ENCODE data around the gene RAPGEF5. TPM values are rescaled to one million over a fixed set of nuclear protein-coding genes. Genes with fewer than 3 reads are reported as not detected.

Gene RAPGEF5
- polyA plus RNA-seq, 1 donor, result 29.8 TPM

DNA sequence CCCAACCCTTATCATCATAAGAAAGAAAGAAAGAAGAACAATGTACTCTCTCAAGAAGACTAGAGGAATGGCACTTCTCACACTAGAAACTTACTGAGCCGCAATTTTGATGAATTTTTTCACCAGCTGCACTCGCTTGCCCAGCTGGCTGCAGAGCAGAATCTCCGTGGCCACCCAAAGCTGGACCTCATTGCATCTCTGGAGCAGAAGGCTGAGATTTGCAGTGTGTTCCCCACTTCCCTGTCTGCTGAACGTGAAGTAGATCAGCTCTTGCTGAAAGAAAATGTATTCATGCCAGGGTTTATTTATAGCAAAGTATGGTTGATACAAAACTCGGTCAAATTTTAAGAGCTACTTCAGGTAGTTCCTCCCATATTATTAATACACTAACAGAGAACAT, 212.0 kb downstream of the RAPGEF5 start:
- DNase-seq, result no peak
- Histone ChIP-seq H3K9me3 (ENCODE audit: control insufficient read depth, low read depth, low read length) (no peaks in the 10 kb centered on the region), H3K27ac (ENCODE audit: low read length) (no peak overlapping the region), H3K4me1 (ENCODE audit: control insufficient read depth, insufficient read depth, low read length) (peaks cover 5% of the 10 kb centered on the region), H3K4me3 (ENCODE audit: low read length) (no peak overlapping the region), H3K36me3 (ENCODE audit: control insufficient read depth, insufficient read depth, low read length) (peaks cover 52% of the 10 kb centered on the region), H3K27me3 (ENCODE audit: control insufficient read depth, insufficient read depth, low read length) (no peaks in the 10 kb centered on the region)
- WGBS (ENCODE audit: insufficient coverage, low lambda C conversion rate), result 83% methylated on average over 1 of the region's 5 CpGs

DNA sequence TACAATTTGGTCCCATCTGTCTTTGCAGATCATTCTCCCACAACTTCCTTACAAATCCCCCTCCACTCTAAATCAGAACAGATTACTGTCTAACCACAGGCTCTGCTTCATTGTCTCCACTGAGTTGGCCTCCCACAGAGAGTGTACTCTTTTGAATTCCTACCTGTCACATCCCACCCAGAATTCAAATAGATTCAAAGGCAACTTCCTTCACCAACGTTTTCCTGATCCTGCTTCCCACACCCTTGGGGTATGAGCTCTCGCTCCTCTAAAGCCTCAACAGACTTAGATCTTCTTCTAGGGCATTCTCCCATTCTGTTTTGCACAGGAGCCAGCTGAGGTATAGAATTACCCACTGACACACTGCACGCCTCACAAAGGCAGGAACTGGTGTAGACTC, 213.5 kb downstream of the RAPGEF5 start:
- Histone ChIP-seq H3K27ac (ENCODE audit: low read length) (no peak overlapping the region), H3K4me3 (ENCODE audit: low read length) (no peak overlapping the region), H3K36me3 (ENCODE audit: control insufficient read depth, insufficient read depth, low read length) (peaks cover 54% of the 10 kb centered on the region), H3K9me3 (ENCODE audit: control insufficient read depth, low read depth, low read length) (no peaks in the 10 kb centered on the region), H3K4me1 (ENCODE audit: control insufficient read depth, insufficient read depth, low read length) (peaks cover 5% of the 10 kb centered on the region), H3K27me3 (ENCODE audit: control insufficient read depth, insufficient read depth, low read length) (no peaks in the 10 kb centered on the region)
- no peak for DNase-seq
- WGBS (ENCODE audit: insufficient coverage, low lambda C conversion rate), result no CpG with 5 or more reads among the region's 3 CpGs

DNA sequence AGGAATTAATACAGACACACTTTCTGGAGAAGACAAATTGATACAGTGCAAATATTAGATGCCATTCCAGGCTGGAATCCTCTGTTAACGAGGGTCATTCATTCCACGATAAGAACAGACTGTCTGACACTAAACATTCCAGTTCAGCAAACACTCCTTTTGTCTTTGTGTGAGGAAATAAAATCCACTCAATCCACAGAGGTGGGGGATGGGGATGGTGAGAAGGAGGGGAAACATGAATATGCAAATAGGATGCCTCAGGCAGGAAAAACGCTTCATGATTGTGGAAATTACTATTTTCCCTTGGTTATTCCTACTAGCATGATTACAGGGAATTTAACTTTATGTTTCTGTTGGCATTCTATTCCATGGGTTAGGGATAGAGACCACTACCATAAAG, 214.4 kb downstream of the RAPGEF5 start:
- WGBS (ENCODE audit: insufficient coverage, low lambda C conversion rate), result no CpG with 5 or more reads among the region's 3 CpGs
- peaks cover 60% of the 10 kb centered on the region for H3K36me3 ChIP-seq (ENCODE audit: control insufficient read depth, insufficient read depth, low read length)
- DNase-seq, result no peak
- no peaks in the 10 kb centered on the region for H3K9me3 ChIP-seq (ENCODE audit: control insufficient read depth, low read depth, low read length)
- no peaks in the 10 kb centered on the region for H3K27me3 ChIP-seq (ENCODE audit: control insufficient read depth, insufficient read depth, low read length)
- H3K27ac ChIP-seq (ENCODE audit: low read length), result no peak overlapping the region
- H3K4me1 ChIP-seq (ENCODE audit: control insufficient read depth, insufficient read depth, low read length), result peaks cover 5% of the 10 kb centered on the region
- no peak overlapping the region for H3K4me3 ChIP-seq (ENCODE audit: low read length)

DNA sequence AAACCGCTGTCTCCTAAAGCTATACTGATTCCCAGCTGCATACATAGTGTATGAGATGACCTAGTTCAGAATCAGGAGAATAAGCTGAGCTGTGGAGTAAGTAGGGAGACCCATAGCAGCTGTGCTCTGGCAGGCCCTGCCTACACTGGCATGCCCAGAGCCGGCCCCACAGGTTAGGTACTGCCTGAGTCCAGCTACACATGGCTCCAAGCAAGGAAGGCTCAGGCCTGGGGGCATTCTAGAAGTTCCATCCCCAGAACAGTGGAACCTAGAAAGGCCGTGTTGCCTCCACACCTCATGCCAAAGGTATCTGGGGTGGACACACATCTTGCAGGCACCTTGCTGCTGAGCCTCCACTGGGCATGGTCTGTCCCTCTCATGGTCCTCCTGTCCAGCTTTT, 215.6 kb downstream of the RAPGEF5 start:
- H3K4me3 ChIP-seq (ENCODE audit: low read length), result no peak overlapping the region
- peaks cover 65% of the 10 kb centered on the region for H3K36me3 ChIP-seq (ENCODE audit: control insufficient read depth, insufficient read depth, low read length)
- WGBS (ENCODE audit: insufficient coverage, low lambda C conversion rate), result no CpG with 5 or more reads among the region's 3 CpGs
- no peak for DNase-seq
- peaks cover 5% of the 10 kb centered on the region for H3K4me1 ChIP-seq (ENCODE audit: control insufficient read depth, insufficient read depth, low read length)
- no peaks in the 10 kb centered on the region for H3K27me3 ChIP-seq (ENCODE audit: control insufficient read depth, insufficient read depth, low read length)
- no peak overlapping the region for H3K27ac ChIP-seq (ENCODE audit: low read length)
- no peaks in the 10 kb centered on the region for H3K9me3 ChIP-seq (ENCODE audit: control insufficient read depth, low read depth, low read length)

DNA sequence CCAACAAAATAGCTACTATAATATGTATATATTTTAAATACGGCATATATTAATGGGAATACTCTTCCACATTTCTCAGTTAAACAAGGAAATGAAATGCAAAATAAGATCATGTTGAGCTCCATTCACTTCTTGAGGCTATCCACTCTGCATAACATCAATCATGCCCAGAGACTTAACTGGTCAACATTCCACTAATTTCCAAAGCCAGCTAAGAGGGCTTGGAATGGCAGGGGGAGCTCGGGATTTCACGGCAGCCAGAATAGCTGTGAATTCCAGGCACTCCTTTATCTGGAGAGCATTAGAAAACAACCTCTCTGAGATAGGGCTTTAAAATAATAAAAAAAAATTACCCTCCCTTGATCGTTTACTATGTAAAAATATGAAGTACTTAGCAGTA, 216.4 kb downstream of the RAPGEF5 start:
- H3K4me3 ChIP-seq (ENCODE audit: low read length), result no peak overlapping the region
- peaks cover 5% of the 10 kb centered on the region for H3K4me1 ChIP-seq (ENCODE audit: control insufficient read depth, insufficient read depth, low read length)
- H3K9me3 ChIP-seq (ENCODE audit: control insufficient read depth, low read depth, low read length), result no peaks in the 10 kb centered on the region
- DNase-seq, result no peak
- H3K36me3 ChIP-seq (ENCODE audit: control insufficient read depth, insufficient read depth, low read length), result peaks cover 67% of the 10 kb centered on the region
- H3K27me3 ChIP-seq (ENCODE audit: control insufficient read depth, insufficient read depth, low read length), result no peaks in the 10 kb centered on the region
- H3K27ac ChIP-seq (ENCODE audit: low read length), result no peak overlapping the region
- 0% methylated on average over 1 of the region's 4 CpGs for WGBS (ENCODE audit: insufficient coverage, low lambda C conversion rate)

- Histone ChIP-seq H3K36me3 (ENCODE audit: control insufficient read depth, insufficient read depth, low read length) (peaks cover 65% of the 10 kb centered on the region), H3K4me1 (ENCODE audit: control insufficient read depth, insufficient read depth, low read length) (peaks cover 5% of the 10 kb centered on the region), H3K27me3 (ENCODE audit: control insufficient read depth, insufficient read depth, low read length) (no peaks in the 10 kb centered on the region), H3K27ac (ENCODE audit: low read length) (no peak overlapping the region), H3K9me3 (ENCODE audit: control insufficient read depth, low read depth, low read length) (no peaks in the 10 kb centered on the region), H3K4me3 (ENCODE audit: low read length) (no peak overlapping the region)
- WGBS (ENCODE audit: insufficient coverage, low lambda C conversion rate), result 83% methylated on average over 1 of the region's 5 CpGs
- no peak for DNase-seq
These were observed 218.1 kb downstream of the RAPGEF5 start for GRCh38 chr7:22138886-22139285.

DNA sequence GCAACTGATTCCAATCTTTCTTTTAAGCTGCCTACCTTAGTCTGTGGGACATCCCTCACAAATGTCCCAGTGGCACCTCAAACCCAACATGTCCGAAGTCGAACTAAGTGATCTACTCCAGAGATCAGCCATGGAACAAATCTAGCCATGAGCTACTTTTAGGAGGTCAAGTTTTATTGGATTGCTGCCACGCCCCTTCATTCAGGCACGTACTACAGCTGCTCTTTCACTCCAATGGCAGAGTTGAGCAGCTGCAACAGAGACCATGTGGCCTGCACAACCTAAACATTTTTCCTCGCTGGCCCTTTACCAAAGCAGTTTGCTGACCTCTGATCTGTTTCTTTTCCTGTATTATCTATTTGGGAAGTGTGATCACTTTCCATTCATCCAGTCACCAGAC, 218.8 kb downstream of the RAPGEF5 start:
- DNase-seq, result no peak
- Histone ChIP-seq H3K4me1 (ENCODE audit: control insufficient read depth, insufficient read depth, low read length) (peaks cover 5% of the 10 kb centered on the region), H3K4me3 (ENCODE audit: low read length) (no peak overlapping the region), H3K36me3 (ENCODE audit: control insufficient read depth, insufficient read depth, low read length) (peaks cover 63% of the 10 kb centered on the region), H3K9me3 (ENCODE audit: control insufficient read depth, low read depth, low read length) (no peaks in the 10 kb centered on the region), H3K27me3 (ENCODE audit: control insufficient read depth, insufficient read depth, low read length) (no peaks in the 10 kb centered on the region), H3K27ac (ENCODE audit: low read length) (no peak overlapping the region)
- 100% methylated on average over 1 of the region's 5 CpGs for WGBS (ENCODE audit: insufficient coverage, low lambda C conversion rate)

DNA sequence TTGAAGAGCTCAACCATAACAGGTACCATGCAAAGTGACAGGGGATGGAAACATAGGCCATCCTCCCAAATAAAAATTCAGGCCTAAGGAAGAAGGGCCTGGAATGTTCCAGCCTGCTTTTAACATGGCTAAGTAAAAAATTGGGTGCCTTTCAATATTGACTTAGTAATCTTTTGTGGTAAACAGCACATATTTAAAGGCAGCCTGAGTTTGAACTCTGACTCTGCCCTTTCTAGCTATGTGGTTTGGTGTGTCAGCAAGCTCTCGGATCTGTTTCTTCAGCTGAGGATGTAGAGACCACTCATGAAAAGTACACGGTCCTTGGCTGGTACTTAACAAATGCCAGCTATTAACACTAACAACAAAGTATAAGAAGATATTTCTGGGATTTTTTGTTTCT, 219.5 kb downstream of the RAPGEF5 start:
- DNase-seq, result no peak
- no peaks in the 10 kb centered on the region for H3K9me3 ChIP-seq (ENCODE audit: control insufficient read depth, low read depth, low read length)
- peaks cover under 1% of the 10 kb centered on the region for H3K4me1 ChIP-seq (ENCODE audit: control insufficient read depth, insufficient read depth, low read length)
- WGBS (ENCODE audit: insufficient coverage, low lambda C conversion rate), result no CpG with 5 or more reads among the region's 2 CpGs
- peaks cover 69% of the 10 kb centered on the region for H3K36me3 ChIP-seq (ENCODE audit: control insufficient read depth, insufficient read depth, low read length)
- H3K4me3 ChIP-seq (ENCODE audit: low read length), result no peak overlapping the region
- H3K27ac ChIP-seq (ENCODE audit: low read length), result no peak overlapping the region
- no peaks in the 10 kb centered on the region for H3K27me3 ChIP-seq (ENCODE audit: control insufficient read depth, insufficient read depth, low read length)

DNA sequence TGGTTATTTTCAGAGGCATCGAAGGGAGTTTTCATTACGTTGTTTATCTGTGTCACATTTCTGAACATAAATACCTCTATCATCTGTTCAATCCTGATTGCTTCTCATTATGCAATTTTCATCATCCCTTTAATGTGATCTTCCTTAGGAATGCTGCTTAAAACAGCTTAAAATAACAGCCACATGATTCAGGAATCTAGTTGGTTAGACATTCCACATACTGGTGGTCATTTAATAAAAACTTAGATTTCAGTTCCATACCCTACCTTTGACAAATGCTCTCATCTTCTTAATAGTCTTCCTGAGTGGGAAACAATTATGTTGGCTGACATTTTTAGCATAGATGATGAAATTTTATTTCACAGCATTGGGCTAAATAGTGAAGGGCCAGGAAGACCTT, 219.9 kb downstream of the RAPGEF5 start:
- no peak for DNase-seq
- no peaks in the 10 kb centered on the region for H3K9me3 ChIP-seq (ENCODE audit: control insufficient read depth, low read depth, low read length)
- WGBS (ENCODE audit: insufficient coverage, low lambda C conversion rate), result 100% methylated on average over 1 of the region's 2 CpGs
- peaks cover 70% of the 10 kb centered on the region for H3K36me3 ChIP-seq (ENCODE audit: control insufficient read depth, insufficient read depth, low read length)
- H3K27ac ChIP-seq (ENCODE audit: low read length), result no peak overlapping the region
- H3K4me1 ChIP-seq (ENCODE audit: control insufficient read depth, insufficient read depth, low read length), result no peaks in the 10 kb centered on the region
- H3K4me3 ChIP-seq (ENCODE audit: low read length), result no peak overlapping the region
- H3K27me3 ChIP-seq (ENCODE audit: control insufficient read depth, insufficient read depth, low read length), result no peaks in the 10 kb centered on the region

- no CpG with 5 or more reads among the region's 4 CpGs for WGBS (ENCODE audit: insufficient coverage, low lambda C conversion rate)
- H3K27me3 ChIP-seq (ENCODE audit: control insufficient read depth, insufficient read depth, low read length), result no peaks in the 10 kb centered on the region
These were observed 227.0 kb downstream of the RAPGEF5 start for GRCh38 chr7:22129819-22130580.

DNA sequence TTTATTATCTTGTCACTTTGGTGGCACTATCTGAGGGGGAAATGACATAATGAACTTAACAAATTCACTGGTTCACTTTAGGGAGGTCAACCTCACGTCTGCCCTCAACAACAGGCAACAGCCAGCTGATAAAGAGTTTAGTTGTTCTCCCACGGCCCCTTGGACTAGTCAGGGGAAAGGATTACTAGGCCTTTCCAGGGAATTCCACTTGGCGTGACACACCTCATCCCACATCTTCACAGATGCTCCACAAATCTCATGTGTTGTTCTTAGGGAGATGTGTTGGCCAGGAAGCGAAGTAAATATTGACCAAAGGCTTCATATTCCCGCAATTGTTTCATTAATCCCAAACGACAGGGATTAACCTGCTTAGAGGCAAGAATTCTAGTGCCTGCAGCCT, 227.8 kb downstream of the RAPGEF5 start:
- Histone ChIP-seq H3K36me3 (ENCODE audit: control insufficient read depth, insufficient read depth, low read length) (peaks cover 43% of the 10 kb centered on the region), H3K4me1 (ENCODE audit: control insufficient read depth, insufficient read depth, low read length) (no peaks in the 10 kb centered on the region), H3K27me3 (ENCODE audit: control insufficient read depth, insufficient read depth, low read length) (no peaks in the 10 kb centered on the region), H3K9me3 (ENCODE audit: control insufficient read depth, low read depth, low read length) (no peaks in the 10 kb centered on the region), H3K4me3 (ENCODE audit: low read length) (no peak overlapping the region), H3K27ac (ENCODE audit: low read length) (no peak overlapping the region)
- no peak for DNase-seq
- 51% methylated on average over 2 of the region's 6 CpGs for WGBS (ENCODE audit: insufficient coverage, low lambda C conversion rate)

More at GRCh38 chr7:22129819-22130580, 227.0 kb downstream of the RAPGEF5 start:
- Histone ChIP-seq H3K36me3 (ENCODE audit: control insufficient read depth, insufficient read depth, low read length) (peaks cover 46% of the 10 kb centered on the region), H3K4me3 (ENCODE audit: low read length) (no peak overlapping the region), H3K27ac (ENCODE audit: low read length) (no peak overlapping the region), H3K9me3 (ENCODE audit: control insufficient read depth, low read depth, low read length) (no peaks in the 10 kb centered on the region), H3K4me1 (ENCODE audit: control insufficient read depth, insufficient read depth, low read length) (no peaks in the 10 kb centered on the region)
- DNase-seq, result no peak

All from large intestine (tissue), 3 donors.